Stimulated activated CD4-positive, alpha-beta T cell treated with anti-CD3 and anti-CD28 coated beads, Interleukin-2, amount 100 ng/mL, for 4 hours (primary cell): ENCODE measurements around the gene FRG1.
"Not testable (repeated sequence)": the region's sequence is repeated elsewhere in the genome, so short reads cannot be mapped to it uniquely, and the experiment has no call there.

ENCODE experiments used
- DNase-seq: peaks from one replicate; pipeline ENCODE4 v3.0.0-alpha.2; 2020; ENCODE audit warnings: low read depth

FRG1 gene

GRCh38 chr4:189985651-189986243 lies 45.1 kb downstream of the FRG1 start:
- DNase-seq = not testable (repeated sequence)

- DNase-seq = no peak
Observed at GRCh38 chr4:189988877-189989431, 48.3 kb downstream of the FRG1 start.

GRCh38 chr4:189989941-189990340 lies 49.3 kb downstream of the FRG1 start:
- DNase-seq = not testable (repeated sequence)
